Prostate gland (tissue), 2 donors: ENCODE results near the gene ARMC8. TPM values are rescaled to one million over a fixed set of nuclear protein-coding genes. Genes with fewer than 3 reads are reported as not detected.

Source experiments
- DNase-seq: peaks from one replicate; pipeline ENCODE4 v3.0.0-alpha.2; 2019; ENCODE audit warnings: low spot score
- H3K27ac ChIP-seq, 2 donors: fragments of 200-600 bp; sonication (generic); 2 replicates each; pipeline ENCODE4 v1.5.1; 2017 to 2019
- H3K27me3 ChIP-seq: fragments of 200-600 bp; sonication (generic); replicated peaks from 2 replicates; pipeline ENCODE4 v1.5.1; 2019; ENCODE audit not compliant: insufficient read depth
- H3K36me3 ChIP-seq, 2 donors: fragments of 200-600 bp; sonication (generic); 1 replicate in 1 of 2; 2 replicates in 1 of 2; pipeline versions ENCODE4 v1.5.1 to v1.8.1; 2017 to 2019
- H3K4me1 ChIP-seq: fragments of 200-600 bp; sonication (generic); replicated peaks from 2 replicates; pipeline ENCODE4 v1.5.1; 2019
- H3K4me3 ChIP-seq, 2 donors: fragments of 200-600 bp; sonication (generic); 2 replicates each; pipeline ENCODE4 v1.5.1; 2017 to 2019
- H3K9me3 ChIP-seq: fragments of 200-600 bp; sonication (generic); 2 replicates; pipeline ENCODE4 v1.5.1; 2017
- POLR2A ChIP-seq: fragments of 450-650 bp; IDR thresholded peaks from one replicate; pipeline ENCODE4 v1.6.1; 2016; ENCODE audit warnings: antibody characterized with exemption, mild to moderate bottlenecking
- POLR2AphosphoS5 ChIP-seq: sonication (generic); formaldehyde crosslinking; IDR thresholded peaks from one replicate; pipeline ENCODE4 v1.6.1; 2017; ENCODE audit warnings: antibody characterized with exemption
- WGBS: methylation state at CpG from one replicate; pipeline ENCODE4 v1.1.5; 2018; 5-methylcytosine and 5-hydroxymethylcytosine counted together
- intact Hi-C: fragments of 100-400 bp; cut with DNase I; formaldehyde crosslinking; loops from one replicate; pipeline ENCODE4 v1.14.2; 2022
- total RNA-seq, 2 donors: library from RNA; depleted of rRNA; stranded (reverse); fragments of >200 nt; gene quantifications; one replicate each; pipeline ENCODE4 v1.1.0, GENCODE V29; 2016
- TF ChIP-seq, protein P1 (sequence below), 4 experiments: fragments of 200-600 bp in 2 of 4; fragments of 450-650 bp in 2 of 4; sonication (generic) in 2 of 4; IDR thresholded peaks; 1 replicate in 3 of 4; 2 replicates in 1 of 4; pipeline ENCODE4 v1.5.1; 2016 to 2019; ENCODE audit warnings: antibody characterized with exemption in 4 of 4, mild to moderate bottlenecking in 2 of 4, moderate library complexity in 2 of 4

ARMC8 gene
- total RNA-seq, 2 donors from 2014 or later: 34.8 to 44.0 TPM

DNA sequence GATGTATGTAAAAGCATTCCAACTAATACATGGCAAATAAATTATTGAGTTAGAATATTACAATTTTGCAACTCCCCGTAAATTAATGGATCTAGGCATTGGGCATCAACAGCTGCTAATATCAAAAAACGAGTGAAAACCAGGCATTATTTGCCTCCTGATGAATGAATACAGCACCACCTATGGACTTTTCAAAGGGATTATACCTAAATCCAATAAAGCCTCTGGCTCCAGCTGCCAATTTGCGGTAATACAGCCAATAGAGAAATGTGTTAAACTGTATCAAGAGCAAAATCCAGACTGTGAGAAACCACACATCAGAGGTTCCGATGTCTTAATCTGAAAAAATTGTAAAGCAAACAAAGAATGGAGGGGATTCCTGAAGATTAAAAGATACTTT lies 38.6 kb upstream of the ARMC8 start:
- Histone ChIP-seq H3K27ac (no peak overlapping the region), H3K4me3 (no peak overlapping the region), H3K9me3 (no peaks in the 10 kb centered on the region), H3K36me3 (no peaks in the 10 kb centered on the region), H3K4me1 (no peaks in the 10 kb centered on the region), H3K27me3 (no peaks in the 10 kb centered on the region)
- no peak for DNase-seq
- intact Hi-C loops: no loop called here
- 71% methylated on average over 4 of the region's 4 CpGs for WGBS
- TF ChIP-seq POLR2A (no peak), POLR2AphosphoS5 (no peak)
- TF ChIP-seq, protein P1, sequence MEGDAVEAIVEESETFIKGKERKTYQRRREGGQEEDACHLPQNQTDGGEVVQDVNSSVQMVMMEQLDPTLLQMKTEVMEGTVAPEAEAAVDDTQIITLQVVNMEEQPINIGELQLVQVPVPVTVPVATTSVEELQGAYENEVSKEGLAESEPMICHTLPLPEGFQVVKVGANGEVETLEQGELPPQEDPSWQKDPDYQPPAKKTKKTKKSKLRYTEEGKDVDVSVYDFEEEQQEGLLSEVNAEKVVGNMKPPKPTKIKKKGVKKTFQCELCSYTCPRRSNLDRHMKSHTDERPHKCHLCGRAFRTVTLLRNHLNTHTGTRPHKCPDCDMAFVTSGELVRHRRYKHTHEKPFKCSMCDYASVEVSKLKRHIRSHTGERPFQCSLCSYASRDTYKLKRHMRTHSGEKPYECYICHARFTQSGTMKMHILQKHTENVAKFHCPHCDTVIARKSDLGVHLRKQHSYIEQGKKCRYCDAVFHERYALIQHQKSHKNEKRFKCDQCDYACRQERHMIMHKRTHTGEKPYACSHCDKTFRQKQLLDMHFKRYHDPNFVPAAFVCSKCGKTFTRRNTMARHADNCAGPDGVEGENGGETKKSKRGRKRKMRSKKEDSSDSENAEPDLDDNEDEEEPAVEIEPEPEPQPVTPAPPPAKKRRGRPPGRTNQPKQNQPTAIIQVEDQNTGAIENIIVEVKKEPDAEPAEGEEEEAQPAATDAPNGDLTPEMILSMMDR (IDR thresholded peaks at IDR 0.05): no peak

DNA sequence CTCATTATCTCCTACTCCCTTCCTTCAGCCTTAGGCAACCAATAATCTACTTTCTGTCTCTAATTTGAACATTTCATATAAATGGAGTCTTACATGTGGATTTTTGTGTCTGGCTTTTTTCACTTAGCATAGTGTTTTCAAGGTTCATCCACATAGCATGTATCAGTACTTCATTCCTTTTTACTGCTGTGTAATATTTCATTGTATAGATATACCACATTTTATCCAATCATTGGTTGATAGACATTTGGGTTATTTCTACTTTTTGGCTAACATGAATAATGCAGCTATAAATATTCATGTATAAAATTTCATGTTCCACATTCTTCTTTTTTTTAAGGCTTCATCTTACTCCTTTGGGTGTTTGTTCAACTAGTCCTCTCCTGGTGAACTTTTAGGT lies 32.6 kb upstream of the ARMC8 start:
- H3K27ac ChIP-seq: no peak overlapping the region
- TF ChIP-seq POLR2AphosphoS5 (no peak), POLR2A (no peak)
- TF ChIP-seq, protein P1 (IDR thresholded peaks at IDR 0.05): no peak
- no peaks in the 10 kb centered on the region for H3K36me3 ChIP-seq
- DNase-seq: no peak
- no peaks in the 10 kb centered on the region for H3K27me3 ChIP-seq
- intact Hi-C loops: no loop called here
- H3K4me1 ChIP-seq: no peaks in the 10 kb centered on the region
- H3K9me3 ChIP-seq: no peaks in the 10 kb centered on the region
- H3K4me3 ChIP-seq: no peak overlapping the region

DNA sequence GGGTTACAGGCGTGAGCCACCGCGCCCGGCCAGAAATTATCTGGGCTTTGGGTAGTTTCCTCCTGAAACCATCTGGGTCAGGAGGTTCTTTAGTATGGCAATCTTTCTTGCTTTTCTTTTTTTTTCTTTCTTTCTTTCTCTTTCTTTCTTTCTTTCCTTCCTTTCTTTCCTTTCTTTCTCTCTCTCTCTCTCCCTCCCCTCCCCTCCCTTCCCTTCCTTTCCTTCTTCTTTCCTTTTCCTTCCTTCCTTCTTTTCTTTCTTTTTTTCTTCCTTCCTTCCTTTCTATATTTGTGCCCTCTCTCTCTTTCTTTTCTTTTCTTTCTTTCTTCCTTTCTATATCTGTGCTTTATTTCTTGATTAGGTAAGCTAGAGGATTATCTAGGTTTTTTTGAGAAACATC lies 29.4 kb upstream of the ARMC8 start:
- WGBS: 98% methylated on average over 4 of the region's 4 CpGs

DNA sequence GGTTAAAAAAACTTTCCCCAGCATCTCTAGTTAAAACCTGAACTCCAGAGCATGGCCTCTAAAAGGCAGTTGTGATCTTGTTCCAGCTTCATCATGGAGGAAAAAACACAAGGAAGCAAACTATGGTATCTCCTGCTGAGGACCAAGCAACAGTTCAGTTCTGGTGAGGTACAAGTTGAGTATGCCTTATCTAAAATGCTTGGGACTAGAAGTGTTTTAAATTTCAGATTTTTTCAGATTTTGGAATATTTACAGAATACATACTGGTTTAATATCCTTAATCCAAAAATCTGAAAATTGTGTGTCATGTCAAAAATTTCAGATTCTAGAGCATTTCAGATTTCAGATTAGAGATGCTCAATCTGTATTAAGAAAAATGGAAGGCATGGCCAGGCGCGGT lies 22.0 kb upstream of the ARMC8 start:
- no peak for DNase-seq
- Histone ChIP-seq H3K4me3 (no peak overlapping the region), H3K9me3 (no peaks in the 10 kb centered on the region), H3K36me3 (no peaks in the 10 kb centered on the region), H3K4me1 (no peaks in the 10 kb centered on the region), H3K27ac (no peak overlapping the region), H3K27me3 (no peaks in the 10 kb centered on the region)
- WGBS: 97% methylated on average over 2 of the region's 2 CpGs
- intact Hi-C loops: no loop called here
- no peak for TF ChIP-seq POLR2AphosphoS5
- TF ChIP-seq, protein P1 (IDR thresholded peaks at IDR 0.05): no peak
- no peak for TF ChIP-seq POLR2A

More for the DNA sequence above, 29.4 kb upstream of the ARMC8 start:
- intact Hi-C loops: no loop called here
- Histone ChIP-seq H3K36me3 (no peaks in the 10 kb centered on the region), H3K27me3 (no peaks in the 10 kb centered on the region), H3K4me1 (no peaks in the 10 kb centered on the region), H3K27ac (no peak overlapping the region), H3K9me3 (no peaks in the 10 kb centered on the region), H3K4me3 (no peak overlapping the region)
- TF ChIP-seq POLR2AphosphoS5 (no peak), POLR2A (no peak)
- TF ChIP-seq, protein P1 (IDR thresholded peaks at IDR 0.05): no peak
- no peak for DNase-seq

DNA sequence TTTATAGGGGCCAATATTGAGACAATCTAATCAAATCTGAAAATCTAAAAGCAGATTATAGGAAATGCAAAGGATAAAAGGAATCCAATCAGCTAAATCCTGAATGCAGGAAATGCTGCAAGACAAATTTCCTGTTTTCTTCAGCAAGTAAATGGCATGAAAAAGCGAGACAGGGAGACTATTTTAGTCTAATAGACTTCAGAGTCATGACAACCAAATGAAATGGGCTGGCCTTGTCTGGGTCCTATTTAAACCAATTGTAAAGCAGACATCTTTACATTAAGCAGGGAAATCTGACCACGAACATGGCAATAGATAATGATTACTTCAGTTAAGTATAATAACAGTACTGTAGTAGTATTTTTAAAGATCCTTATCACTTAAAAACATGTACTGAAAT lies 14.5 kb upstream of the ARMC8 start:
- H3K36me3 ChIP-seq: no peaks in the 10 kb centered on the region
- H3K9me3 ChIP-seq: no peaks in the 10 kb centered on the region
- H3K4me3 ChIP-seq: no peak overlapping the region
- TF ChIP-seq, protein P1 (IDR thresholded peaks at IDR 0.05): no peak
- TF ChIP-seq POLR2A (no peak), POLR2AphosphoS5 (no peak)
- 72% methylated on average over 2 of the region's 2 CpGs for WGBS
- intact Hi-C loops: no loop called here
- no peaks in the 10 kb centered on the region for H3K4me1 ChIP-seq
- H3K27ac ChIP-seq: no peak overlapping the region
- no peak for DNase-seq
- no peaks in the 10 kb centered on the region for H3K27me3 ChIP-seq
